Right renal pelvis (tissue), 4 donors: ENCODE results near the gene CHMP4B. TPM values are rescaled to one million over a fixed set of nuclear protein-coding genes. Genes with fewer than 3 reads are reported as not detected.

ENCODE experiments used
- DNase-seq, 4 donors: peaks; one replicate each; pipeline ENCODE4 v3.0.0-alpha.2; 2013; ENCODE audit warnings: low read depth in 4 of 4, low spot score in 3 of 4, missing footprints in 1 of 4
- polyA plus RNA-seq, 4 donors: library from polyadenylated mRNA; unstranded; fragments of 120-200 nt; gene quantifications; one replicate each; pipeline ENCODE4 v1.2.1, GENCODE V29; 2013; ENCODE audit not compliant: insufficient read length in 4 of 4

Gene CHMP4B
- polyA plus RNA-seq, 4 donors, result 108 to 112 (median 110) TPM

DNA sequence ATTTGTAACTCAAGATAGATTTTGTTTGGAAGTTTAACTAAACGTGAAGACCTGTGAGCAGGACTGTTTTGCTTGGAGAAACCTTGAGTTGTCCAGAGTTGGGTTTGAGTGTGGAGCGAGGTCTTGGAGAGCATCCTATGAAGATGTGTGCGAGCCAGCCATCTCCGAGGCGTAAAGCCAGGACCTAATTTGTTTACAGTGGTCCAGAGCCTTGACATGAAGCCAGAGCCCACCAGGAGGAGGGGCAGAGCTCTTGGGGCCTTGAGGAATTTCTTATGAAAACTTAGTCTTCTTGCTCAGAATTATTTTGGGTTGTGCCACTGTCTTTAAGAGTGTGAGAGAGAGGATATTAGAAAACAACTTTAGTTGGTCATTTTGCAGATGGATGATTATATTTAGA is 6.3 kb downstream of the CHMP4B start:
- DNase-seq, result no peak

DNA sequence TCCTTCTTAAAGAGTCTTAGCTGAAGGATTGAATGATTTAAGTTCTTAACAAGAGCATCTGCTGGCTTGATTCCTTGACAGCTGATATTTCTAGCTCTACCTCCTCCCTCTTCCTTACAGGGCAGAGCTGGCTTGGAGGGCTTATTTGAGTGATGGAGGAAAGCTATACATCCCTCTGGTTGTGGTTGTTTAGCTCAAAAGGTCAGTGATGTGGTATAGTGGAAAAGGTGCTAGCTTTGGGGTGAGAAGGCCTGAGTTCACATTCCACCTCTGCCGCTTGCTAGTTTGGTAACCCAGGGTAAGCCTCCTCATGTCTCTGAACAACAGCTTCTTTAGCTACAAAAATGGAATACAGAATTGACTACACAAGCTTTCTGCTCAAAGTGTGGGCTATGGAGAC is 8.3 kb downstream of the CHMP4B start:
- DNase-seq, result no peak

- DNase-seq, result no peak
Measured at GRCh38 chr20:33820362-33820761, 9.2 kb downstream of the CHMP4B start.

DNA sequence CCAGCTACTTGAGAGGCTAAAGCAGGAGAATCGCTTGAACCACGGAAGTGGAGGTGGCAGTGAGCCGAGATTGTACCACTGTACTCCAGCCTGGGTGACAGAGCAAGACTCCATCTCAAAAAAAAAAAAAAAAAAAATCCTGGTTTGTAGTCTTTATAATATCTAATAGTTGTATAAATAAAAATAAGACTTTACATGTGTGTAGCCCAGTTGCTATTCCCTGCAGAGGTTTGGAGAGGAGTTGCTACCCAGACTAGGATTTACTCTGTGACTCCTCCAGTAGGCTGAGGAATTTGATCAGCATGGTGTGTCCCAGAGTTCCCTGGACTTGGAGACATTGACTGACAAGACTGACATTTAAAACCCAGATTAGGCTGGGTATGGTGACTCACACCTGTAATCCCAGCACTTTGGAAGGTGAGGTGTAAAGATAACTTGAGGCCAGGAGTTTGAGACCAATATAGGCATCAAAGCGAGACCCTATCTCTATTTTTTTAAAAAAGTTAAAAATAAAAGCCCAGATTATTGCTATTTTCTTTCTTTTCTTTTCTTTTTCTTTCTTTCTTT is 10.2 kb downstream of the CHMP4B start:
- DNase-seq, result no peak

- no peak for DNase-seq
Measured at GRCh38 chr20:33822423-33822822, 11.3 kb downstream of the CHMP4B start.

- DNase-seq, result no peak
Measured at GRCh38 chr20:33822991-33823390, 11.8 kb downstream of the CHMP4B start.

DNA sequence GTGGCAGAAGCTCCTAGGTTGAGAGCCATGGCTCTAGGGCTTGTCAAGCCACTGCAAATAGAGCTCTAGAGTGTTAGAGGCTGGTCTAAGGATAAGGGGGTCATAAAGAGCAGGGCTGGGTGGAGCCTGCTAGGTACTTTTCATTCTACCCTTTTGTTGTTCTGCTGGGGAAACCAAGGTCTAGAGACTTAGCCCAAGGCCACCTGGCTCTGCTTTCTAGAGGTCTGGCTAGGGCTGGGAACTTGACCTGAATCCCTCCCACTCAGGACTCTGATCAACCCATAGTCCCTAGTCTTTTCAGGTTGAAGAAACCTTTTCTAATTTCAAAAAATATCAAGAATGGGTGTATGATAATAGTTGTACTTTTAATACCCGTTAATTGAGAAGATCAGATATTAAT is 13.7 kb downstream of the CHMP4B start:
- DNase-seq, result no peak

DNA sequence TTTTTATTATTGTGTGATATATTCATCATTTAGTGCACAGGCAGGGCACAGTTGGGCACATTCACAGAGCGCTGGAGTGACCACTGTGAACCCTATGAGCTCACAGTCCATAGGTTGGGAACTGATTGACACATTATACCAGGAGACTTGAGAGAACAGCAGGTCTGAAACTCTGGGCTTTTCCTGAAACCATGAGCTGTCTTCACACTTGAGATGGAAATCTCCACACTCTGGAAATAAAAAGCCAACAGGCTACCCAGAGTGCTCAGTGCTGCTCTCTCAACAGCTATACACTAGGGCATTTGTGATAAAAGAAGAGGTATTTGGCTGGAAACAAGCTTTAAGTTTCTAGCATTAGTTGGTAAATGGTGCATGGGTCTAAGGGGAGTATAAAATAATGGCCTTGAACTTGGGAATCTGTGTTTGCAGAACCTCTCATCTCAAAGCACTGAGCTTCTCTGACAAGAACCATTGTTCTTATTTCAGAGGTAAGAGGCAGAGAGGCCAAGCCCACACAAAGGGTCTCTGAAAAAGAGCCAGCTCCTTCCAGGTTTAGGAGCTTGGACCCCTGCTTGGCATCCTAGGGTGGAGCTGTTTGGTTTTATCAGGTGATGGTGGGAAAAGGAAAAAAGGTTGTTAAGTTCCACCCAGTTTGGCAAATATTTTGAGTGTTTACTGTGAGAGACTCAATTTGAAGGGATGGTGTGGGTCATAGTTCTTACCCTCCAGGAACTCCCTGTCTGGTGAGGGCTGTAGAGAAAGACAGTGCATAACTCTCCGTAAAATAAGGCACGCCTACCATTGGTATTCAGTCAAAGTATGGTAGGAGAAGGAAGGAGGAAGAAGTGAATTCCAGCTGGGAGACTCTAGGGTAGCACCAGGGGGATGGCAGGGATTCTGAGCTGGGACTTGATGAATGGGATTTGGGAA is 14.5 kb downstream of the CHMP4B start:
- no peak for DNase-seq

- DNase-seq, result no peak
Measured at GRCh38 chr20:33826270-33826897, 15.2 kb downstream of the CHMP4B start.

GRCh38 chr20:33827109-33827508 is 16.0 kb downstream of the CHMP4B start:
- no peak for DNase-seq

- DNase-seq, result no peak
Measured at GRCh38 chr20:33827634-33828325, 16.6 kb downstream of the CHMP4B start.

GRCh38 chr20:33828326-33828844 is 17.2 kb downstream of the CHMP4B start:
- DNase-seq, result no peak

DNA sequence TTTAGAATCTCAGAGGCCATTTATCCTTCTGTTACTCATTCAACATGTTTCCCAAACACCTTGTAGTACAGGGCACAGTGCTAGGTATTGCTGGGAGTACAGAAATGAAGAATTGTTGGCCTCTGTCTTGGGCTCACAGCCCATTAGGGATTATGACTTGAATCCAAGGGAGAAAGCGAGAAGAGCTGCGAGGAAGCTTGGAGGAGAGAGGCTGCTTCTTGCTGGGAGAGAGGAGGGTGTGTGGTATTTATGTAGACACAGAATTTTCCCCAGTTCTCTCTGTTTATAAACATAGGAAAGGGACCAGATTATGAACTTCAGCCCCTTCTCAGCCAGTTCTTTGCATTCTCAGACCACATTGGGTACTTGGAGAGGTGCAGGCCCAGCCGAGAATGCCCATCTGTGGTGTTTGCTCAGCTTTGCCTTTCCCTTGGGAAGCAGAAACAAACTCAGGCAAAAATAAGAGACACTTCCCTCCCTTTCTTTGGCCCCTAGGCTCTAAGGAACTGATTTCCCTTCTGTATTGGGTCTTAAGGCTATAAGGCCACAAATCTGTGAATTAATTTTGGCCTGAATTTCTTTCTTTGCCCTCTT is 17.9 kb downstream of the CHMP4B start:
- no peak for DNase-seq

DNA sequence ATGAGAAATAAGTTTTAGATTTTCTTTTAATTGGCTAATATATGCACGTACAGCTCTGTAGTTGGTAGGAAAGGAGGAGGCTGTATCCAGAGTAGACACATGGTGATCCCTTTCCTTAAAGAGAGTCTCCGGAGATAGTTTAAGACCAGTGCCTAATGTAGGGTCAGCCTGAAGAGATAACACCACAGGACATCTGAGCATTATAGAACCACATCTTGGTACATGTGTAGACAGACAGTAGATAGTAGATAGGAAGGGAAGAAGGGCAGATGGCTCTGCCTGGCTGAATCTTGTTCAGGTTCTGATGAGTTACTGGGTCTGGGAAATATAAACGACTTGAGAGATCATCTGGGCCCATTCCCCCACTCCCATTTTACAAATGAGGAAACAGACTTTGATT is 18.5 kb downstream of the CHMP4B start:
- no peak for DNase-seq

DNA sequence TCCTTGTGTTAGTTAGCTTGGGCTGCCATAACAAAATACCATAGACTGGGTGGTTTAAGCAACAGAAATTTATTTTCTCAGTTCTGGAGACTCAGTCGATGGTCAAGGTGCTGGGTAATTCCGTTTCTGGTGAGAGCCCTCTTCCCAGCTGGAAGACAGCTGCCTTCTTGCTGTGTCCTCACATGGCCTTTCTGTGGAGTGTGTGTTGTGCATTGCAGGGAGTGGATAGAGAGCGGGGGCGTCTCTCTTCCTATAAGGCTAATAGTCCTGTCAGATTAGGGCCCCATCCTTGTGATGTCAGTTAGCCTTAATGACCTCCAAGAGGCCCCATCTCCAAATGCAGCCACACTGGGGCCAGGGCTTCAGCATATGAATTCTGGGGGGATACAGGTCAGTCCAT is 19.2 kb downstream of the CHMP4B start:
- no peak for DNase-seq

GRCh38 chr20:33832103-33832804 is 21.1 kb downstream of the CHMP4B start:
- DNase-seq, result no peak

- no peak for DNase-seq
Measured at GRCh38 chr20:33833333-33833732, 22.2 kb downstream of the CHMP4B start.

GRCh38 chr20:33835615-33836172 is 24.5 kb downstream of the CHMP4B start:
- DNase-seq, result no peak

- no peak for DNase-seq
Measured at GRCh38 chr20:33836277-33836676, 25.1 kb downstream of the CHMP4B start.
